Measurements from ENCODE around the gene MOB1A.
"Not testable (repeated sequence)": the region's sequence is repeated elsewhere in the genome, so short reads cannot be mapped to it uniquely, and the experiment has no call there.

The MOB1A gene

DNA sequence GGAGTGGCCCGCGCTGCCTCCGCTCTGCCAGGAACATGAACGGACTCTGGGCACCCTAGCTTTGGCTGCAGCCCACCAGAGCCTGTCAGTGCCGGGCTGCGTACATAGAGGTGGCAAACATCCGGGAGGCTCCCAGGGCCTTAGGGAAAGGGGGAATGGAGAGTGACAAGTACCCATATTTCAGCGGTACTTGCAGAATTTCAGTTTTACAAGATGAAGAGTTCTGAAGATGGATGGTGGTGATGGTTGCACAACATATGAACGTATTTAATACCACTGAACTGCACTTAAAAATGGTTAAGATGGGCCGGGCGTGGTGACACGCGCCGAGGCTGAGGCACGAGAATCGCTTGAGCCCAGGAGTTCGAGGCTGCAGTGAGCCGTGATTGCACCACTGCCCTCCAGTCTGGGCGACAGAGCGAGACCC lies 20.6 kb upstream of the MOB1A start:
- in situ Hi-C loops (cut with MboI; ENCODE audit: low sequenced_read_pairs), result no loop called here

DNA sequence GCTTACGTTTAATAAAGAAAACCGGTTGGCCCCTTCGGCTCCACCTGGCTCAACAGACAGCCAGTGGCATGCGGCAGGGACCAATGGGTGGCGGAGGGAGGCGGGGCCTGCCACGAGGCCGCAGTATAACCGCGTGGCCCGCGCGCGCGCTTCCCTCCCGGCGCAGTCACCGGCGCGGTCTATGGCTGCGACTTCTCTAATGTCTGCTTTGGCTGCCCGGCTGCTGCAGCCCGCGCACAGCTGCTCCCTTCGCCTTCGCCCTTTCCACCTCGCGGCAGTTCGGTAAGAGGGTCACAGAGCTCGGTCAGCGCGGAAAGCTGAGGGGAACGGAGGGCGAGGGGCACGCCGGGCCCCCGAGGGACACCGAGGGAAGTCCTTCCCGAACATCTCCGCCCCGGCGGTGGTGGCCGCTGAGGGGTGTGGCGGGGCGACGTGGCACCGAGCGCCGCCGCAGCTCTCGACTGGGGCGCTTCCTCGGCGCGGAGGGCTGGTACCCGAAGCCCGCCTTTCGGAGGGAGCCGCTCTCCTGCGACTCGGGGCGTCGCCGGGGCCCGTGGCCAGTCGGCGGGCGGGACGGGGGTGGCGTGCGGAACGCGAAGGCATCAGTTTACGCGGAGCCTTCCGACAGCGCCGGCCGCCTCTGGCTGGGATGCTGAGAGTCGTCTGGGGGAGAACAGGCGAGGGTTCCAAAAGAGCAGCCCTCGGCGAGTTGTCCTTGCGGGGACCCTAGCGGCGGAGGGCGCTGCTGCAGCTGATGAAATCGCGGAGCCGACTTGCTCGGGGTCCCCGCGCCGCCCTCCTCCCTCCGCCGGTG lies 20.0 kb upstream of the MOB1A start, which contains the start of gene MTHFD2:
Gene MTHFD2, plus strand, starts transcription at position 155 of the 814 bp plus-strand sequence. Its CDS starts 27 bp downstream, at position 182.
- in situ Hi-C loops (cut with MboI; ENCODE audit: low sequenced_read_pairs), result no loop called here

DNA sequence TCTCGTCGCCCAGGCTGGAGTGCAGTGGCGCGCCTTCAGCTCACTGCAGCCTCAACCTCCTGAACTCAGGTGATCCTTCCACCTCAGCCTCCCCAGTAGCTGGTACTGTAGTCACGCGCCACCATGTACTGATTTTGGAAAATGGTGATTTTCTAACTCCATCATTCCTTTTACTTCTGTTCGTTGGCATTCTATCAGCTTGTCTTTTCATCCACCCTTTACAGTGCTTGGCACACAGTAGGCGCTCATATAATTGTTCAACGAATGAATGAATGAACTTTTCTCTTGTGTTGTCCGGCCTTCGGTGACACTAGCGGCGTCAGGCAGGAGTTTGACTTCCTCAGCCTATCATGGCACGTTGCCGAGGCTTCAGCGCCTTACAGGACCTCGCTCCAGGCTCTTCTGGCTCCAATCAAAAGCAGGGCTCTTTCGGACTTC lies 19.4 kb upstream of the MOB1A start:
- in situ Hi-C loops (cut with MboI; ENCODE audit: low sequenced_read_pairs), result no loop called here

DNA sequence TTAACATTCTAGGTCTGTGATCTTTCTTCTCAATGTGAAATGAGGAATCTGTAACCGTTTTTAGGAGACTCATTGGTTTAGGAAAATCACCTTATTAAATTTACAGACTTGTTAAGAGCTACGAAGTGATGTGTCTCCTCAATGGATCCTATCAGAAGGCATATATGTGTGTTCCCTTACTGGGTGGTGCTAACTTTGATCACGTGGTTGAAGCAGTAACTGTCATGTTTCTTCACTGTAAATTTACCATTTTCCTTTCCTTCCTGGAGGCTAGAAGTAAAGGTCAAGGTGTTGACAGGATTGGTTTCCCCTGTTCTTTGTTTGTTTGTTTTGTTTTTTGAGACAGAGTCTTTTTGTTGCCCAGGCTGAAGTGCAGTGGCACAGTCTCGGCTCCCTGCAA lies 18.4 kb upstream of the MOB1A start:
- in situ Hi-C loops (cut with MboI; ENCODE audit: low sequenced_read_pairs), result no loop called here

DNA sequence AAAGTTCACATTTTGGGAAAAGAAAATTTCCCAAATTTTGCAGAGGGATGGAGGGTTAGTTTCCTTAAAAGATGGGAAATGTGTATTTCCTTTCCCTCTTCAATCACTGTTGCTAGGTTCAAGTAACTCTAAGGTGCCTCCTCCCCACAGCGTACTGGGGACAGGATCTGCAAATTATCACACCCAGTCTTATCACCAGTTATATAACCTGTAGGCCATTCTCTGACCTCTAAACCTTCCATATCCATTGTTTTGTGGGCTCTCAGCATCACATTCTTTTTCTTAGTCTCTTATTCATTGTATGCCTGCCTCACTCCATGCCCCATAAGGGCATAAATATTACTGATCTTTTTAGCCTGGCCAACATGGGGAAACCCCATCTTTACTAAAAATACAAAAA lies 16.1 kb upstream of the MOB1A start:
- in situ Hi-C loops (cut with MboI; ENCODE audit: low sequenced_read_pairs), result no loop called here

DNA sequence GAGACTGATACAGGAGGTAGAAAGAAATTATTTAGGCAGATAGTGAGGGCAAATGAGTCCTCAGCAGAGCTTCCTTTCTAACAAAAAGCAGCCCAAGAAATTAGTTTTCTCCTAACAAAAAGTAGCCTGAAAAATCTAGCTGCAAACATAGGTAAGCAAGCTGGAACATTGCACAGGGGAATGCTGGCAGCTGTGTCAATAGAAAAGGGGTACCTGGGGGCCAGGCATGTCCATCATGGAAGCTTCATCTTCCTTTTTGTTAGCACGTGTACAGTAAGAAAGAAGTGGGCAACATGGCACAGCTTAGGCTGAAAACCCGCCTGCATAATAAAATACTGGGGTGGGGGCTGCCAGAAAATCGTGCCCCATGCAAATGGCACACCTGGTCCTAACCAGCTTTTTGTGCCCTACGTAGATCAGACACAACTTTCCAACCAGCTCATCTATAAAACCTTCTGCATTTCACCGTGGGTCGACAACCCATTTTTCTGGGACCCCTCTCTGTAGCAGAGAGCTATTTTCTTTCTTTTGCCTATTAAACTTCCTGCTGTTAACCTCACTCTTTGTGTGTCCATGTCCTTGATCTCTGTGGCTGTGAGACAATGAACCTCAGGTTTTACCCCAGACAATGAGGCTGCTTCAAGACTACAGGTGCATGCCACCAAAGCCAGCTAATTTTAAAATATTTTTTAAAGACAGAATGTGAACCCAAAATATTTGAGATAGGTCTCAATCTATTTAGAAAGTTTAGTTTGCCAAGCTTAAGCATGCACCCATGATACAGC lies 13.1 kb upstream of the MOB1A start:
- in situ Hi-C loops (cut with MboI; ENCODE audit: low sequenced_read_pairs), result no loop called here

DNA sequence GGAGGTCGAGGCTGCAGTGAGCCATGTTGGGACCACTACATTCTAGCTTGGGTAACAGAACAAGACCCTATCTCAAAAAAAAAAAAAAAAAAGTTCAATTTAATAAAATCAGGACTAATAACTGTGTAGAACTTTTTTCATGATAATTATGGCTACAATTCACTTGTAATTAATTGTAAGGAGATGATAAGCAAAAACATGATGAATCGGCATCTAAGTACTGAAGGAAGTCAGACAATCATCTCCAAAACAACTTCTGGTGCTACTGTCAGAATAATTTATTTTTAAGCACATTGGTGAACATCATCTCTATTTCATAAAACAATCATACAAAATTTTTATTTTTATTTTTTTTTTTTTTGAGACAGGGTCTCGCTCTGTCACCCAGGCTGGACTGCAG lies 10.0 kb upstream of the MOB1A start:
- in situ Hi-C loops (cut with MboI; ENCODE audit: low sequenced_read_pairs), result no loop called here

DNA sequence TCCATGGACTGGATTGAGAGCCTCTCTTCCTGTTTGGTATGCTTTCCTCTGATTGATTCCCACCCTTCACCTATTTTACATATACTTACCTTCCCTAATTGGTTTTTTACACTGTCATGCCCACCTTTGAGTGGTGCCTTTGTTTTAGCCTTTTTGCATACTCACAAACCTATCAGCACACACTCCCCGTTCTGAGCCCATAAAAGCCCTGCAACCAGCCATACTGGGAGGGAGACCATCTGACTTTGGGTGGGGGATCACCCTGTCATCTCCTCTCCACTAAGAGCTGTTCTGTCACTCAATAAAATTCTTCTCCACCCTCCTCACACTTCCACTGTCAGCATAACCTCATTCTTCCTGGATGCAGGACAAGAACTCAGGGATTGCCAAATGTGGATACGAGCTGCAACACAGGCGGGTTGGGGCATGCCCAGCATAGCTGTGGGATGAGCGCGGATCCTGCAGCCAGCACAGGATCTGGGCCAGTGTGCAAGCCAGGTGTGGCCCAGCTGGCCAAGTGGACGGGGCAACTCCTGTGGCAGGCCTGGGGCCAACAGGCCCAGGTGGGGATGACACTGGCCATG lies 9.4 kb upstream of the MOB1A start:
- in situ Hi-C loops (cut with MboI; ENCODE audit: low sequenced_read_pairs), result no loop called here

DNA sequence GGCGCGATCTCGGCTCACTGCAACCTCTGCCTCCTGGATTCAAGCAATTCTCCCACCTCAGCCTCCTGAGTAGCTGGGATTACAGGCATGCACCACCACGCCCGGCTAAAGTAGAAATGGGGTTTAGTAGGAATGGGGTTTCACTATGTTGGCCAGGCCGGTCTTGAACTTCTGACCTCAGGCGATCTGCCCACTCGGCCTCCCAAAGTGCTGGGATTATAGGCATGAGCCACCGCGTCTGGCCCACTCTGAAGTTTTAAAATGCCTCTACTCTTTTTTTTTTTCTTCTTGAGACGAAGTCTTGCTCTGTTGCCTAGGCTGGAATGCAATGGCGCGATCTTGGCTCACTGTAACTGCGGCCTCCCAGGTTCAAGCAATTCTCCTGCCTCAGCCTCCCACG lies 8.0 kb upstream of the MOB1A start:
- in situ Hi-C loops (cut with MboI; ENCODE audit: low sequenced_read_pairs), result not testable (repeated sequence)

DNA sequence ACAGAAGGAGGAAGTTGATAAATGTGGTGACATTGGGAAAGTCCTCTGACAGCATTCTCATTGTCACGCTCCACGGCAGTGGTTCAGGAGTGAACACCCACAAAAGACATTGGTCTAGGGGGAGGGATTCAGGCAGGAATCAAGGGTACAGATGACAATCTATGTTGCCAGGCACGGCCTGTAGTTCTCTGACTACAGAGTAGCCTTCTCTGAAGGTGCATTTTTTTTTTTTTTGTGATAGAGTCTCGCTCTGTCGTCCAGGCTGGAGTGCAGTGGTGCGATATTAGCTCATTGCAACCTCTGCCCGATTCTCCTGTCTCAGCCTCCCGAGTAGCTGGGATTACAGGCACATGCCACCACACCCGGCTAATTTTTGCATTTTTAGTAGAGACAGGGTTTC lies 7.4 kb upstream of the MOB1A start:
- in situ Hi-C loops (cut with MboI; ENCODE audit: low sequenced_read_pairs), result no loop called here

DNA sequence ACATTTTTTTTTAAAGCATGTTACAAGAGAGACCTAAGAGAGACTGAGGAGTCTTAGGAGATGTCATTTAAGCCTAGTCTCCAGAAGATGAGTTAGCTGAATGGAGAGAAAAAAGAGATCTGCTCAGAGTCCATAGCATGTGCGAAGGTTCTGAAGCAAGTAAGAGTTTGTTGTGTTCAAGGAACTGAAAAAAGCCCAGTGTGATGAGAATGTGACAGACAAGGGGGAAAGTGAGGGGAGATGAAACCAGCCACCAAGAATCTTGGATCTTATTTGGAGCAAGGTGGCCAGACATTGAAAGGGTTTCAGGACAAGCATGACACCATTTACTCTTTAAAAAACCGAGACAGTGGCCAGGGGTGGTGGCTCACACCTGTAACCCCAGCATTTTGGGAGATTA lies 5.2 kb upstream of the MOB1A start:
- in situ Hi-C loops (cut with MboI; ENCODE audit: low sequenced_read_pairs), result no loop called here

DNA sequence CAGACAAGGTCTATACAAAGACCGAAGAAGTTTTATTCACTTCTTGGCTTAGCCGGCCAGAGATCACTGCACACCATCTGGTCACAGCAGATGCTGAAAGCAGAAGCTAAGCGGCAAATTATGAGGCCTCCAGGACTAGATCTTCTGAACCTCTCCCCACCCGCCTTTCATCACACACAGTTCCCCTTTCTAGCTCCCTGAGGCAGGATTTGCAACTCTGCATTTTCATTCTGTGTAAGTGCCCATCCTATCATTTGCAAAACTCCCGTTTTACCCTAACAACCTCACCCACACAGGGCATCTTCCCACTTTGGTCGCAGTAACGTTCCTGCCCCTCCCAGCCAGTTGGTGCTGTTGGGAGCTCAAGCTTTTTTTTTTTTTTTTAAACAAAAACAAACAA lies 3.1 kb upstream of the MOB1A start:
- in situ Hi-C loops (cut with MboI; ENCODE audit: low sequenced_read_pairs), result no loop called here

DNA sequence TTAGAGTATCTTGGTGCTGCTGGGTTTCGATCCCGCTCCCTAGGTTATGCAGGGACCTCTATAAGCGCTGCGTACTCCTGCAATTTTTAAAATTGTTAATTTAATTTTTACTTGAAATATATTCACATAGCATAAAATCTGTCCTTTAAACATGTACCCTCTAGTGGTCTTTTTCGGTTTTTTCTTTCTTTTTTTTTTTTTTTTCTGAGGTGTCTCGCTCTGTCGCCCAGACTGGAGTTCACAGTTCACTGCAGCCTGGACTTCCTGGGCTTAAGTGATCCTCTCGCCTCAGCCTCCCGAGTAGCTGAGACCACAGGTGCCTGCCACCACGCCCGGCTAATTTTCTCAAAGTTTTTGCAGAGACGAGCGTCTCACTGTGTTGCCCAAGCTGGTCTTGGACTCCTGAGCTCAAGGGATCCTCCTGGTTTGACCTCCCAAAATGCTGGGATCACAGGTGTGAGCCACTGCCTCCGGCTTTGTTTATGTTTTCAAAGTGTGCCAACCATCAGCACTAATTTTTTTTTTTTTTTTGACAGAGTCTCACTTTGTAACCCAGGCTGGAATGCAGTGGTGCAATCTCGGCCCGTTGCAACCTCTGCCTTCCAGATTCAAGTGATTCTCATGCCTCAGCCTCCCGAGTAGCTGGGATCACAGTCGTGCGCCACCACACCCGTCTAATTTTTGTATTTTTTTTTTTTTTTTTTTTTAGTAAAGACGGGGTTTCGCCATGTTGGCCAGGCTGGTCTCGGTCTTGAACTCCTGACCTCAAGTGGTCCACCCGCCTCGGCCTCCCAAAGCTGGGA lies 585 bp upstream of the MOB1A start:
- in situ Hi-C loops (cut with MboI; ENCODE audit: low sequenced_read_pairs), result no loop called here

DNA sequence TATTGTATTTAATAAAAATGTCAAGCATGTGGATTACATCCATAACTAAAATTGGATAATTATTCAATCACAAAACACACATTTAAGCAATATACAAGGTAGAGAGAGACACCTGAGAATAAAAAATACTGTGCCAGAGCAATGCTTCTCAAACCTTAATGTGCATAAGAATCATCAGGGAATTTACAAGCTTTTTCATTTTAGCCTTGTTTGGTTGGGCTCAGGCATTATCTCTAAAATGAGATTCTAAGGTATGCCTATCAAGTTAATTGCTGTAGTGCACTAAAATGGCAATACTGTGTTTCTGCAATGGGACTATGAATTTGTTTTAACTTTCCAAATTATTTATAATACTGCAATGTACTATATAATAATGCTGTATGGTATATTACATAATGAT lies 983 bp downstream of the MOB1A start:
- in situ Hi-C loops (cut with MboI; ENCODE audit: low sequenced_read_pairs), result no loop called here

DNA sequence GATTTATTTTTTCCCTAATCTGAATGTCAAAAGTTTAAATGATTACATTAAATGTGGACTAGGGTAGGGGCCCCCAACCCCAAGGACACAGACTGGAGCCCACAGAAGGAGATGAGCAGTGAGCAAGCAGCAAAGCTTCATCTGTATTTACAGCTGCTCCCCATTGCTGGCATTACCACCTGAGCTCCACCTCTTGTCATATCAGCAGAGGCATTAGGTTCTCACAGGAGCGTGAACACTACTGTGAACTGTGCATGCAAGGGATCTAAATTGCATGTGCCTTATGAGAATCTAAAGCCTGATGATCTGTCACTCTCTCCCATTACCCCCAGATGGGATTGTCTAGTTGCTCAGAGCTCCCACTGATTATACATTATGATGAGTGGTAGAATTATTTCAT lies 3.8 kb downstream of the MOB1A start:
- in situ Hi-C loops (cut with MboI; ENCODE audit: low sequenced_read_pairs), result no loop called here

DNA sequence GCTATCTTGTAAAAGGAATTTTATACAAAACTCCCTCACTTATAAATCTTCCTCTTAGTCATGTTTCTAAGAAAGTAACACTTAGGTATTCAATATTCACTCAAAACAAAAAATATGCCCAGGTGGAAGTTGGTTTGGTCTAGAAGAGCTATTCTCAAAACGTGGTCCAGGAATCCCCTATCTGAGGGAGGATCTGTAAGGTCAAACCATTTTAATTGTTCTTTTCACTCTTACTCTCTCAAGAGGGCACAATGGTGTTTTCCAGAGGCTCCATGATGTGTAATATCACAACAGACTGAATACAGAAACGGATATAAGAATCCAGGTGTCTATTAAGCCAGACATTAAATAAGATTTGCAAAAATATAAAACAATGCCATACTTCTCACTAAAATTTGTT lies 9.9 kb downstream of the MOB1A start:
- in situ Hi-C loops (cut with MboI; ENCODE audit: low sequenced_read_pairs), result no loop called here

DNA sequence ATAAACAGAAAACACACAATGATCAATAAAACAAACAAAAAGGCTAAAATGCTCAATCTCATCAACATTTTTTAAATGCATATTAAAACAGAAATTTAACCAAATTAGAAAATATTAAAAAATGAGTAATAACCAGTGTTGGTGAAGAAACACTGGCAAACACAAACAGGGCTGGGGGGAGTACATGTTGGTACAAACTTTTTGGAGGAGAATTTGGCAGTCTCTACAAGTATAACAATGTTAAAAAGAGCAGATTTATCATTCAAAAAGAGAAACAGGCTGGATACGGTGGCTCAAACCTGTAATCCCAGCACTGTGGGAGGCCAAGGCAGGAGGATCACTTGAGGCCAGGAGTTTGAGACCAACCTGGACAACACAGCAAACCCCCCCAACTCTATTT lies 13.9 kb downstream of the MOB1A start:
- in situ Hi-C loops (cut with MboI; ENCODE audit: low sequenced_read_pairs), result no loop called here

DNA sequence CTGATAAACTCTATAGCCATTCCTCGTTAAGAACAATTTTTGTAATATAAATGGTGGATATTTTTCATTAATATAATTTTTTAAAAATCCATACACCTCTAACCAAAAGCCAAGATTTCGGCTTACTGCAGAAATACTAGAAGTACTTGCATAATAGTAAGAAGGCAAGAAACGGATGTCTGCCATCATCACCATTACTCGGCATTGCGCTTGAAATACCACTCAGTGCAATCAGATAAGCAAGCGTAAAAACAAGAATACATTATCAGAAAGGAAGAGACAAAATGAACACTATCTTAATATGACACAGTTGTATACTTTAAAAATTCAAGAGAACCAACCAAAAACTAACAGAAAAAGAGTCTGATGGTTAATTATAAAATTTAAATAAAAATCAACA lies 15.7 kb downstream of the MOB1A start:
- in situ Hi-C loops (cut with MboI; ENCODE audit: low sequenced_read_pairs), result no loop called here

DNA sequence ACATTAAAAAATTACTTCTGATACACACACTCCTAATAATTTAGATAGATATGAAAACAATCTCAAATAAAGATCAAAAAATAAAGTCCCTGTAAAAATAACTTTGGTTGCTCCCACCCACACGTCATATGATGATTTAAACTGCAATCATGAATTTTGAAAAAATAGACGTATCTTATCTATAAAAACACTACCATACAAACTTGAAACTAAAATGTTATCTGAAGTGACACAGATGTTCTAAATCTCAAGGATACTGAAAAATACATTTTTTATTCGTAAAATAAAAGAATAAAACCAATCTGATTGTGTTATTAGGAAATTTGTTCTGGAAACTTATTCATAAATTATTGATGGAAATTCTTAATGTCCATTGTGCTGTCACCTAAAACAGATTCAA lies 22.8 kb downstream of the MOB1A start:
- in situ Hi-C loops (cut with MboI; ENCODE audit: low sequenced_read_pairs), result no loop called here

DNA sequence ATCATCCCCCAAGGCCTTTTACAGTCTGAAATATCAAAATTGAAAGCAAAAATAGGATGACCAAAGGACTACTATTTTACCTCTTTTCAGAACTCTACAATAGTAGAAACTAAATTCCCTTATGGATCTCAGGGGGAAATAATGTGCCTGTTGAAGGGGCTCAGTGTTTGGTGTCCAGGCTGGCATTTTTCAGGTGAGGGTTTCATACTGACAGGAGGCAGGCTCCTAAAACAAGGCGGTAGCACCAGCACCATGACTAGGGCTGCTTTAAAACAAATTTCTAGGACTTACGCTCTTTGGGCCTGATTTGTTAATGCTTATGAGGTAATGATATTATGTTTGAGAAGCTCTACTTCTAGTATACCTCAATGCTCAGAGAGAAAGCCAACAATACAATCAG lies 25.7 kb downstream of the MOB1A start:
- in situ Hi-C loops (cut with MboI; ENCODE audit: low sequenced_read_pairs), result no loop called here
